Activated CD4-positive, alpha-beta T cell treated with anti-CD3 and anti-CD28 coated beads for 48 hours (primary cell): ENCODE results near the gene PADI4.

ENCODE experiments used
- DNase-seq: peaks from one replicate; pipeline ENCODE4 v3.0.0-alpha.2; 2020

PADI4 gene

GRCh38 chr1:17352419-17352909 lies 44.5 kb downstream of the PADI4 start:
- no peak for DNase-seq

GRCh38 chr1:17355898-17356297 lies 47.9 kb downstream of the PADI4 start:
- DNase-seq: peak; percentile 25

GRCh38 chr1:17356387-17357026 lies 48.5 kb downstream of the PADI4 start:
- DNase-seq: peak; percentile 34

- no peak for DNase-seq
Measured at GRCh38 chr1:17358557-17358956, 50.6 kb downstream of the PADI4 start.

GRCh38 chr1:17359031-17359430 lies 51.0 kb downstream of the PADI4 start:
- DNase-seq: no peak

GRCh38 chr1:17359808-17360207 lies 51.8 kb downstream of the PADI4 start:
- DNase-seq: no peak

- no peak for DNase-seq
Measured at GRCh38 chr1:17360272-17360956, 52.4 kb downstream of the PADI4 start.

- no peak for DNase-seq
Measured at GRCh38 chr1:17361687-17362086, 53.7 kb downstream of the PADI4 start.

- DNase-seq: no peak
Measured at GRCh38 chr1:17363351-17363750, 55.4 kb downstream of the PADI4 start.

GRCh38 chr1:17363771-17364170 lies 55.8 kb downstream of the PADI4 start:
- DNase-seq: no peak

- no peak for DNase-seq
Measured at GRCh38 chr1:17365293-17365692, 57.3 kb downstream of the PADI4 start.

GRCh38 chr1:17369466-17369865 lies 61.5 kb downstream of the PADI4 start:
- DNase-seq: no peak

GRCh38 chr1:17370618-17371017 lies 62.6 kb downstream of the PADI4 start:
- DNase-seq: no peak

- no peak for DNase-seq
Measured at GRCh38 chr1:17371896-17372295, 63.9 kb downstream of the PADI4 start, which contains the start of gene PADI6. TSS of gene PADI6 (plus strand) at chr1:17372196. CDS start at chr1:17372246, 50 bp downstream.

- DNase-seq: no peak
Measured at GRCh38 chr1:17372955-17373354, 65.0 kb downstream of the PADI4 start.

GRCh38 chr1:17375651-17376050 lies 67.7 kb downstream of the PADI4 start:
- DNase-seq: no peak

GRCh38 chr1:17377325-17377953 lies 69.4 kb downstream of the PADI4 start:
- no peak for DNase-seq

- DNase-seq: no peak
Measured at GRCh38 chr1:17381161-17381560, 73.2 kb downstream of the PADI4 start.

- DNase-seq: no peak
Measured at GRCh38 chr1:17392199-17392740, 84.3 kb downstream of the PADI4 start.

- no peak for DNase-seq
Measured at GRCh38 chr1:17393230-17393629, 85.2 kb downstream of the PADI4 start.

GRCh38 chr1:17397910-17398695 lies 90.1 kb downstream of the PADI4 start:
- no peak for DNase-seq

GRCh38 chr1:17400725-17401341 lies 92.8 kb downstream of the PADI4 start:
- no peak for DNase-seq
